HS-5 (cell line): Measurements from ENCODE around the gene CCDC27.
"Not testable (repeated sequence)": the region's sequence is repeated elsewhere in the genome, so short reads cannot be mapped to it uniquely, and the experiment has no call there.

Experiments used
- DNase-seq: peaks from one replicate; pipeline ENCODE4 v3.0.0-alpha.2; 2012; ENCODE audit warnings: low read depth

Gene CCDC27

DNA sequence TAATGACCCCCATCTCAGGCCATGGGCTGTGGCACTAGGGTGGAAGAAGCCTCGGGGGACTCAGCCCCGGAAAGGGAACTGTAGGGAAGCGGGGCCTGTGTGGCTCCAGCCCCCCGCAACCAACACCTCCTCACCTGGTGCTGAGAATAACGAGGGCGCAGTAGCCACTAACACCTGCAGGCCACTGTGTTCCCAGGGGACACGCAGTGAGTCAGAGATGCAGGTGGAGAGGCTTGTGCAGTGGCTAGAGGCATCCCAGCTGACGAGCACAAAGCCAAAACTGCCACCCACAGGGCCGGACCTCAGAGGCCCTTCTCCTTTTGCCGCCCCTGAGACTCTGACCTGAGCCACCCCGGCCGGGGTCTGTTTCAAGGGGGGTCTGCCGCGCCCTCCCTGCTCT lies 33.5 kb upstream of the CCDC27 start:
- DNase-seq: no peak

DNA sequence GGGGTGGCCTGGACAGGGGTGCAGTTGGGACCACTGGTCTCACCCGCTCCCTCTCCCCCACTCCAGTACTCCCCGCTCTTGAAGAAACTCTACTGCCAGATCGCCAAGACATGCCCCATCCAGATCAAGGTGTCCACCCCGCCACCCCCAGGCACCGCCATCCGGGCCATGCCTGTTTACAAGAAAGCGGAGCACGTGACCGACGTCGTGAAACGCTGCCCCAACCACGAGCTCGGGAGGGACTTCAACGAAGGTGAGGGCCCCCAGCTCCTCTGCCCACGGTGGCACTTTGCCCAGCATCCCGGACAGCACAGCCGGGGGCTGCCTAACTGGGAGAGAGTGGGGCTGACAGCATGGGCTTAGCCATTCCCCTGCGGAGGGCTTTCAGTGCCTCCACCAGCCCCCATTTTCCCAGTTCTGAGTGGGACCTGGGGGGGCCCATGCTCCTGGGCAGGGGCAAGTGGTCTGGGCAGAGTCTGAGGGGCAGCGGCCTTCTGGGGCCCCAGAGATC lies 30.2 kb upstream of the CCDC27 start:
- no peak for DNase-seq

DNA sequence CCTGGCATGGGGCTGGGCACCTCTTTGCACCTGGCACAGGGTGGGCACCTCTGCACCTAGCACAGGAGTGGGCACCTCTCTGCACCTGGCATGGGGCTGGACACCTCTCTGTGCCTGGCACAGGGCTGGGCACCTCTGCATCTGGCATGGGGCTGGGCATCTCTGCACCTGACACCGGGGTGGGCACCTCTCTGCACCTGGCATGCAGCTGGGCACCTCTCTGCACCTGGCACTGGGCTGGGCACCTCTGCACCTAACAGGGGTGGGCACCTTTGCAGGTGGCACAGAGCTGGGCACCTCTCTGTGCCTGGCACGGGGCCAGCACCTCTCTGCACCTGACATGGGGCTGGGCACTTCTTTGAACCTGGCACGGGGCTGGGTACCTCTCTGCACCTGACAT lies 29.4 kb upstream of the CCDC27 start:
- no peak for DNase-seq

DNA sequence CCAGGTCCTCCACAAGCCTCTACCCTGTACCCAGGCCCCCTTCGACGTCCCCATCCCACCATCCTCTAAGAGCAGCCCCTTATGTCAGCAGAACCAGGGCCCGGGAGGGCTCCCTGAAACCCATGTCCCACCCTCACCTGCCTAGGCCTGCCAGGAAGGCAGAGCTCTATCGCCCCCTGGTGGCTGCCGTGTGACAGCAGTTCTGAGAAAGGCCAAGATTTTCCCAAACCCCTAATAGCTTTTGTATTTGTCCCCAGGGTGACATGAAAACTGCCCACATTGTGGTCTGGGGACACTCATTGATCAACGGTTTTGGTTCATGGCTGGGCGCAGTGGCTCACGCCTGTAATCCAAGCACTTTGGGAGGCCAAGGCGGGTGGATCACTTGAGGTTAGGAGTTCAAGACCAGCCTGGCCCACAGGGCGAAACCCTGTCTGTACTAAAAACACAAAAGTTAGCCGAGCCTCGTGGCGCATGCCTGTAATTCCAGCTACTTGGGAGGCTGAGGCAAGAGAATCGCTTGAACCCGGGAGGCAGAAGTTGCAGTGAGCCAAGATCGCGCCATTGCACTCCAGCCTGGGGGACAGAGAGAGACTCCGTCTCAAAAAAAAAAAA lies 27.7 kb upstream of the CCDC27 start:
- DNase-seq: not testable (repeated sequence)

DNA sequence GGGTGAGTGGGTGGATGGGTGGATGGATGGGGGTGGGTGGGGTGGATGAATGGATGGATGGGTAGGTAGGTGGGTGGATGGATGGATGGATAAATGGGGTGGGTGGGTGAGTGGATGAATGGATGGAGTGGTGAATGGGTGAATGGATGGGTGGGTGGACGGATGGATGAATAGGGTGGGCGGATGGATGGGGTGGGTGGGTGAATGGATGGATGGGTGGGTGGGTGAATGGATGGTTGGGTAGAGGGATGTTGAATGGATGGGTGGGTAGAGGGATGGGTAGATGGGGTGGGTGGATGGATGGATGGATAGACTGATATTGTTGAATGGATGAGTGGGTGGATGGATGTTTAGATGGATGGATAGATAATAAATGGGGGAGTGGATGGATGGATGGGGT lies 26.9 kb upstream of the CCDC27 start:
- DNase-seq: no peak

DNA sequence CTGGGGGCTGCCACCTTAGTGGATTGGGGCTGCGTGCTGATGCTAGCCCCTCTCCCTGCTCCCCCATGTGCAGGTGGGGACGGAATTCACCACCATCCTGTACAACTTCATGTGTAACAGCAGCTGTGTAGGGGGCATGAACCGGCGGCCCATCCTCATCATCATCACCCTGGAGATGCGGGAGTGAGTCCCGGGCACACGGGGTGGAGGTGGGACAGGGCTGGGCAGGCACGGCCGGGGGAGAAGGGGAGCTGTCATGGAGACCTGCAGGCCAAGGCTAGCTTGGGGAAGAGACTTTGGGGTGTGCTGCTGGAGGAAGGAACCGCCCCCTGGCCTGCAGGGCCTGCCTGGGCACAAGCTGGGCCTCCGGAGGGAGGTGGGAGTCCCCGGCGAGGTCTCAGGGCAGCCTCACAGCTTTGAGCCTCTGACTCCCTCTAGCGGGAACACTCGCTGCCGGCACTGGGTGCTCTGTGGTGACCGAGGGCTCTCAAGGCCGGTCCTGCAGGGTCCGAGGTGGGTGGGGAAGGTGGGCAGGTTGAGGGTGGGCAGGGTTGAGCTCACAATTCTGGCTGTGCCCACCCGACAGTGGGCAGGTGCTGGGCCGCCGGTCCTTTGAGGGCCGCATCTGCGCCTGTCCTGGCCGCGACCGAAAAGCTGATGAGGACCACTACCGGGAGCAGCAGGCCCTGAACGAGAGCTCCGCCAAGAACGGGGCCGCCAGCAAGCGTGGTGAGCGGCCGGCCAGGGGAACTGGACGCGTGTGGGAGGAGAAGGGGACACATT lies 25.0 kb upstream of the CCDC27 start:
- no peak for DNase-seq

DNA sequence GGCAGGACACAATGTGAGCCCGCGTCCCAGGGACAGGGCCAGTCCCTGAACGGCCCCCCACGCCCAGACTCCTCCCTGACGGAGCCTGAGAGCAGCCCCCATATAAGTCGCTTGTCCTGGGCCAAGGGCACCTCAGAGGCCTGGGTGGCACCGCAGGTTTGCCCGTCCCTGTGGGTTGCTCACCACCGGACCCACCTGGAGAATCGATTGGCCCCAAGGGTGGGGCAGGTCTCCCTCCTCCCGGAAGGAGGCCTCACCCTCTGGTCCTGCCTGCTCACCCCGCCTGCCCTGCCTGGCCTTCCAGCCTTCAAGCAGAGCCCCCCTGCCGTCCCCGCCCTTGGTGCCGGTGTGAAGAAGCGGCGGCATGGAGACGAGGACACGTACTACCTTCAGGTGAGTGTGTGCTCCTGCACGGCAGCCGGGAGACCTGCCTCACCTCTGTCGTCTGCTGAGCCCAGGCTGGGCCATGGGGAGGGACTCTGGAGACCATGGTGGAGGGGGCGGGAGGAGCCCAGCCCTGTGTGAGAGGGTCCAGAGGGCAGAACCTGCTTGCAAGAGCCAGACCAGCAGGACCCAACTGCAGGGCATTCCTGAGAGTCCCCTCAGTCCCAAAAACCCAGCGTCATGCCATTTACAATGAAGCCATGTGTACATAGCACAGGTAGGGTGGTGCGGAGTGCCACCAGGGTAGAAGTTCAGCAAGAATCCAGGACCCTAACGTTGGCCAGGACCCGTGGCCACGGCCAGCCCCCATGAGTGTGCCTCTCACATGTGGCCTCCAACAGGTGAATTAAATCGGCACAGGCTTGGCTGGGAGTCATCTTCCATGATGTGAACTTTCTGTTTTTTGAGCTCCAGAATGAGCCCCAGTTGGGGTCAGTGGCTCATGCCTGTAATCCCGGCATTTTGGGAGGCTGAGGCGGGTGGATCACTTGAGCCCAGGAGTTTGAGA lies 24.1 kb upstream of the CCDC27 start:
- DNase-seq: no peak

DNA sequence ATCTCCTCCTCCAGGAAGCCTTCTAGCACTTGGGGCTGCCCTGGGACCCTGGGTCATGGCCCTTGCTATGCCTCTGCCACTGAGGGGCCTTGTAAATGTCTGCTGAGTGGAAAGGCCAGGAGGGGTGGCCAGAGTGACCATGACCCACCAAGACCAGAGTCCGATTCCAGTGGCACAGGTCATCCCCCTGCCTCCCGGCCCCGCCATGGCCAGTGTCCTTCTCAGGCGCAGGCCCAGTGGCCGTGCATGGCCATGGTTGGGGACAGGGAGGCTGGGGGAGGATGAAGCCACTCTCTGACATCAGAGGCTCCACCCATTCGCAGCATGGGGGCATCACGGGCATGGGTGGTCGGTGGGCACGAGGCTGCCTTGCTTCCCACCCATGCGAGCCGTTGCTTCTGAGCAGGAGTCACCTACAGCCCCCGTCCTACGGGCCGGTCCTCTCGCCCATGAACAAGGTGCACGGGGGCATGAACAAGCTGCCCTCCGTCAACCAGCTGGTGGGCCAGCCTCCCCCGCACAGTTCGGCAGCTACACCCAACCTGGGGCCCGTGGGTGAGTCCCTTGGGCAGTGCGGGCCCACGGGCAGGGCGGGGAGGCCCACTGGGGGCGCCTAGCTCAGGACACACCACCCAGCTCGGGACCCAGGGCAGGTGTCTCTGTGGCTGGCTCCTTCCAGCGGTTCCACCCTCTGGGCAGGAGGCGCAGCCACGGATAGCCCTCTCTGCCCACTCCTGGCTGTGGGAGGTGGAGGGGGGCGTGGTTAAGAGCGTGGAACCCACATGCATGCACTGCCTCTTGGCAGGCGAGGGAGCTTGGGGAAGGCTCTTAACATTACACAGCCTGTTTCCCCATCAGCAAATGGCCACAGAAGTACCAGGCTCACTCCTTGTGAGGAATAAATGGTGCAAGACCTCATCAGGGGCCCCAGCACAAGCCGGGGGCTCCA lies 22.4 kb upstream of the CCDC27 start:
- DNase-seq: no peak

DNA sequence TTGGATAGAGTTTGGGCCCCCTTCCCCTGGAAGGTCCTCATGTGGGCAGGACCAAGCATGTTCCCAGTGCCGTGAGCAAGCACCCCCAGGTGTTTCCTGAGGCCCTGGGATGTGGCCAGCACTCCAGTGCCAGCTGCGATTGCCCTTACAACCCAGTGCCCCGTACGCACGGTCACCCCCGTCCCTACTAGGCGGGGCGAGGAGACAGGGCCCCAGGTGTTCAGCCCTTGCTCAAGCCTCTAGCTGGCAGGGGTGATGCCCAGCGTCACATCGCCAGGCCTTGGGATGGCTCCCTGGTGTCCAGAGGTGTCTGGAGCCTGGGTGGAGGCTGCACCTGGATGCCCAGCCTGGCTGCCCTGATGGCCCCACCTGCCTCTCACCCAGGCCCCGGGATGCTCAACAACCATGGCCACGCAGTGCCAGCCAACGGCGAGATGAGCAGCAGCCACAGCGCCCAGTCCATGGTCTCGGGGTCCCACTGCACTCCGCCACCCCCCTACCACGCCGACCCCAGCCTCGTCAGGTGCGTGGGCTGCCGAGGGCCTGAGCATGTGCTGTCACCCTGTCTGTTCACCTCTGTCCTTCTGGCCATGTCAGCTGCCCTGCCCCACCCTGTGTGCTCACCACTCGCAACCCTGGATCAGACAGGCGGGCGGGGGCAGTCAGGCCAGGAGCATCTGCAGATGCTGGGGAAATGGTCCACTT lies 21.6 kb upstream of the CCDC27 start:
- DNase-seq: no peak

DNA sequence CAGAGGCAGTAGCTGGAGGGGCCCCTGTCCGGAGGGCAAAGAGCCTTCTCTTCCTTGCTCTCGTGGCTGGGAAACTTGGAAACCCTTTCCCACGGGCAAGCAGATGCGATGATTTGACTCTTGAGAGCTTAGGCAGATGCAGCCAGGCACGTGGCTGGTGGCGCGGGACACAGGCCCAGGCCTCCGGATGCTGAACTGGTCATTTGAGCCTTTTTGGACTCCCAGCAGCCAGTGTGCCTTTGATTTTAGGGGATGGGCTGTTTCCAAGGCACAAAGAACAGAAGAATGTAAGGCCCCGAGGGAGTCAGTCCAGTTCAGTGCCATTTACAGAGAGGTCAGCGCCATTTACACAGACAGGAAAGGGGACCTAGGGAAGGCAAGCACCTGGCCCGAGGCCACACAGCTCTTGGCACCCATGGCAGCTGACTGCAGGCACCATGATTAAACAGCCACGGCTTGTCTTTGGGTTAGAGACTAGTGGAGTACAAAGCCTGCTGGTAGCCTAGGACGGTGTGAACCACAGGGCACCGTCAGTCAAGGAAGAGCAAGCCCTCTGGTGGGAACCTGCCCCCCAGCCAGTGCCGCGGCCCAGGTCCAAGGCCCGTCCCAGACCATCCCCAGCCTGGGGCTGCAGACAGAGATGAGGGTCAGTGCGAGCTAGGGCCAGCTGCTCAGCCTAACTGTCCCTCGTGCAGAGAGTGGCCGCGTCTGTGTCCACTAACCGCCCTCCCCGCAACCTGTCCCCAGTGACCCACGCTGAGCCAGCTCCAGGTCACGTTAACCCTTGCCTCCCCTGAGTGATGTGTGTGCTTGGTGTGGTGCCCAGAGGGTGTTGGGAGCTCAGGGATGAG lies 20.4 kb upstream of the CCDC27 start:
- DNase-seq: no peak

DNA sequence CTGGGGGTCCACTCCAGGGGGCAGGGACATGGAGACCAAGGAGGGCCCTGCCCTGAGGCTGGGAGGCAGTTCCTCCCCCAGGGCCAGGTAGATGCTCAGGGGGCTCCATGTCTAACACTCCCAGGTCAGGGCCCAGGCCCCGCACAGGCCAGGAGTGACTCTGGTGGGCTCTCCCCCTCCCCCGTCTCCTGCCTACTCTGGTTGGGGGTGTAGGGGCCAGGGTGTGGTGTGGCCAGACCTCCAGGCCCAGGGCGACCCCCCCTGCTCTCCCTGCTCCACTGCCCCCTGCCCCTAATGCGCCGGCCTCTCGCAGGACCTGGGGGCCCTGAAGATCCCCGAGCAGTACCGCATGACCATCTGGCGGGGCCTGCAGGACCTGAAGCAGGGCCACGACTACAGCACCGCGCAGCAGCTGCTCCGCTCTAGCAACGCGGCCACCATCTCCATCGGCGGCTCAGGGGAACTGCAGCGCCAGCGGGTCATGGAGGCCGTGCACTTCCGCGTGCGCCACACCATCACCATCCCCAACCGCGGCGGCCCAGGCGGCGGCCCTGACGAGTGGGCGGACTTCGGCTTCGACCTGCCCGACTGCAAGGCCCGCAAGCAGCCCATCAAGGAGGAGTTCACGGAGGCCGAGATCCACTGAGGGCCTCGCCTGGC lies 19.7 kb upstream of the CCDC27 start:
- DNase-seq: no peak

DNA sequence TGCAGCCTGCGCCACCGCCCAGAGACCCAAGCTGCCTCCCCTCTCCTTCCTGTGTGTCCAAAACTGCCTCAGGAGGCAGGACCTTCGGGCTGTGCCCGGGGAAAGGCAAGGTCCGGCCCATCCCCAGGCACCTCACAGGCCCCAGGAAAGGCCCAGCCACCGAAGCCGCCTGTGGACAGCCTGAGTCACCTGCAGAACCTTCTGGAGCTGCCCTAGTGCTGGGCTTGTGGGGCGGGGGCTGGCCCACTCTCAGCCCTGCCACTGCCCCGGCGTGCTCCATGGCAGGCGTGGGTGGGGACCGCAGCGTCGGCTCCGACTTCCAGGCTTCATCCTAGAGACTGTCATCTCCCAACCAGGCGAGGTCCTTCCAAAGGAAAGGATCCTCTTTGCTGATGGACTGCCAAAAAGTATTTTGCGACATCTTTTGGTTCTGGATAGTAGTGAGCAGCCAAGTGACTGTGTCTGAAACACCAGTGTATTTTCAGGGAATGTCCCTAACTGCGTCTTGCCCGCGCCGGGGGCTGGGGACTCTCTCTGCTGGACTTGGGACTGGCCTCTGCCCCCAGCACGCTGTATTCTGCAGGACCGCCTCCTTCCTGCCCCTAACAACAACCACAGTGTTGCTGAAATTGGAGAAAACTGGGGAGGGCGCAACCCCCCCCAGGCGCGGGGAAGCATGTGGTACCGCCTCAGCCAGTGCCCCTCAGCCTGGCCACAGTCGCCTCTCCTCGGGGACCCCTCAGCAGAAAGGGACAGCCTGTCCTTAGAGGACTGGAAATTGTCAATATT lies 19.0 kb upstream of the CCDC27 start:
- DNase-seq: no peak

DNA sequence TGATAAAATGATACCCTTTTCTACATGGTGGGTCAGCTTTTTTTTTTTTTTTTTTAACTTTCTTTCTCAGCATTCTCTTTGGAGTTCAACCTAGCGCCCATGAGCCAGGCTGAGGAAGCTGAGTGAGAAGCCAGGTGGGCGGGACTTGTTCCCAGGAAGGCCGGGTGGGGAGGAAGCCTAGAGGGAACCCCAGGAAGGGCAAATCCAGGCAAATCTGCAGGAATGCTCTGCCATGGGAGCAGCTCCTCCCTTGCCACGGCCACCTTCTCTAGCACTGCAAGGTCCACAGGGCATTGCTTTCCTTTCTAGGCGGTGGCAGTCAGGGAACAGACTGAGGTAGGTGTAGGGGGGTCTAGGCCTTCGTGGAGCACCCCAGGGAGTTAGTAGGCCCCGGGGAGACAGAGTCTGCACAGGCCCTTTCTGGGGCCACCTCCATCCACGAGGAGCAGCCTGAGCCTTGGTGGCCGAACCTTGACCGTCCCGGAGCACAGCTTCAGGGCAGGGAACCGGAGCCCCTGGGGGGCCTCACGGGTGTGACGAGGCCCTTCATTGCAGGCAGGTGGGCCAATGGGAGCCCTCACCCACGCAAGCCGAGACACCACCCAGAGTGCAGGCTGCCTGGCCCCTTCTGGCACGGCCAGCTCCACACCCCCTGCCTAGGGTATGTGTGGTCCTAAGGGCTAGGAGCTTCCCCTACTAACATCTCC lies 18.2 kb upstream of the CCDC27 start:
- DNase-seq: no peak

DNA sequence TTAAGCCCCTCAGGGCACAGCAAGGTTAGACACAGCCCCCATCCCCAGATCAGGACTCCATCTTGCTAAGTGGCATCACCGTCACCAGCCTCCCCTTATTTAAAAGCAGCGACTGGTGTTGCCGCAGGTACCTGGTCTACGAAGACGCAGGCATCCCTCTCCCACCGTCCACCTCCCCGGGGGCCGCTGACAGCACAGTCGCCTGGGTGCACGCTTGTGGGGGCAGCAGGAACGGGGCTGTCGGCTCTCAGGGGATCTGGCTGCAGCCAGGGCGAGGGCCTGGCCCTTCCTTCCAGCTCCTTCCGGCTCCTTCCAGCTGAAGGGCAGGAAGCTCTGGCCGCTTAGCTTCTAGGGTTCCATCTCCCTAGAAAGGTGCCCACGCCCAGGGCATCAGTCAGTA lies 17.6 kb upstream of the CCDC27 start:
- DNase-seq: no peak

DNA sequence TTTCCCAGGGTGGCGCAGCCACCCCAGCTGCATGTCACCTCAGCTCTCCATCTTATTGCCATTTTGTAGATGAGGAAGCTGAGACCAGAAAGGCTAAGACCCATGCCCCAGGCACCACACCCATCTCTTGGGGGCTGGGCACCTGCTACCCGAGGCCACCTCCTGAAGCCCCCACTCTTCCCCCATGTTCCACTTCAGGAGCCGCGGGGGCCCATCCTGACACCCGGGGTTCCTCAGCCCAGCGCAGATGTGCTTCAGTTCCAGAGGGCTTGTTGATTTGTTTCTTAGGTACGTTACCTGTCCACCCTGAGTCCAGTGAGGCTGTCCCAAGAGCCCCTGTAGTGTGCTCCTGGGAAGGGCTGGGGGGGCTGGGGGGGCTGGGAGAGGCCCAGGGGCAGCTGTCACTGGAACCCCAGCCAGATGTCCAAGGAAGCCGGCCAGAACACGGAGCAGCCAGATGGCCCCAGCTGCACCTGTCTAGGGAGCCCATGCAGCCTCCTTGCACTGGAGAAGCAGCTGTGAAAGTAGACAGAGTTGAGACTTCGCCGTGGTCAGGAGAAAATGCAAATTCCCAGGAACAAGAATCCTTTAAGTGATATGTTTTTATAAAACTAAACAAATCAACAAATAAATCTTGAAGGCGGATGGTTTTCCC lies 17.1 kb upstream of the CCDC27 start:
- DNase-seq: no peak

DNA sequence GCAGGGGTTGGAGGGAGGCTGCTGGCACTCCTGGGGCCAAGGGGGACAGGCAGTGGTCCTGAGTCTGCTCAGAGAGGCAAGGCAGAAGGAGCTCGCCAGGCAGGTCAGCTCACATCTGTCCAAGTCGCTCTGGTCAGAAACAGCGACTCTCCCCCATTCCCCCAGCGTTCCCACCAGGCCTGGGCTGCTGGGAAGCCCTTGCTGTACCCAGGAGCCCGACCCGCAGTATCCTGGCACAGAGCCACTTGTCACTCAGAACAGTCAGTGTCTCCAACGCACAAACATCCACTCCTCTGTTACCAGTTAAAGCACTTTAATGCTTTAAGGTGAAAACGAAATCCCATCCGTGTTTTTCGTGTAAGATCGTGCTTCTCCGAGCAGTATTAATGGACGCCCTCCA lies 16.6 kb upstream of the CCDC27 start:
- DNase-seq: no peak

DNA sequence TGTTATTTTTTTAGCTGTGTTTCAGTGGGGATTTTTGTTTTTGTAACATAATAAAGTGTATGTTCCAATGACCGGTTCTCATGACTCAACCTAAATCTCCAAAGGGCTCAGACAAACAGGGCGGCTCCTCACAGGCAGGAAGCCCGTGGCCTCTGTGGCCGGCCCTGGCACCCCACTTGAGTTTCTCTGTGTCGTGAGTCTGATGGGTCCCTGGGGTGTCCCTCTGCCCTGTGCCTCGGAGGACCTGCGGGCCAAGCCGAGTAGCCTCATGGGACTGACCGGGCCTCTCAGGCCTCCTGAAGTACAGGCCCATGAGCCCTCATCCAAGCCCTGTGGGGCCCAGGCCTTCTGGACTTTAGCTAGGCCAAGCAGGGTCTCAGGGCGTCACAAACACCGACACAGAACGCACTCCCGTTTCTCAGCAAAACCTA lies 16.1 kb upstream of the CCDC27 start:
- DNase-seq: no peak
